Adrenal gland (tissue), 5 donors: Measurements from ENCODE around the gene RNF220.

ENCODE experiments used
- POLR2A ChIP-seq, 2 donors: fragments of 450-650 bp; IDR thresholded peaks; one replicate each; pipeline ENCODE4 v1.6.1; 2017; ENCODE audit warnings: antibody characterized with exemption in 2 of 2, mild to moderate bottlenecking in 2 of 2, moderate library complexity in 1 of 2
- TF ChIP-seq, protein P1 (sequence below), 6 experiments: fragments of 450-650 bp in 4 of 6; fragments of 200-600 bp in 2 of 6; sonication (generic) in 1 of 6; IDR thresholded peaks; 1 replicate in 5 of 6; 2 replicates in 1 of 6; pipeline versions ENCODE4 v1.5.1 to v1.8.0; 2016 to 2021; ENCODE audit warnings: antibody characterized with exemption in 6 of 6, mild to moderate bottlenecking in 2 of 6, moderate library complexity in 1 of 6
- donor health status: DM: no; HTN: no; CAD: no.

DNA sequence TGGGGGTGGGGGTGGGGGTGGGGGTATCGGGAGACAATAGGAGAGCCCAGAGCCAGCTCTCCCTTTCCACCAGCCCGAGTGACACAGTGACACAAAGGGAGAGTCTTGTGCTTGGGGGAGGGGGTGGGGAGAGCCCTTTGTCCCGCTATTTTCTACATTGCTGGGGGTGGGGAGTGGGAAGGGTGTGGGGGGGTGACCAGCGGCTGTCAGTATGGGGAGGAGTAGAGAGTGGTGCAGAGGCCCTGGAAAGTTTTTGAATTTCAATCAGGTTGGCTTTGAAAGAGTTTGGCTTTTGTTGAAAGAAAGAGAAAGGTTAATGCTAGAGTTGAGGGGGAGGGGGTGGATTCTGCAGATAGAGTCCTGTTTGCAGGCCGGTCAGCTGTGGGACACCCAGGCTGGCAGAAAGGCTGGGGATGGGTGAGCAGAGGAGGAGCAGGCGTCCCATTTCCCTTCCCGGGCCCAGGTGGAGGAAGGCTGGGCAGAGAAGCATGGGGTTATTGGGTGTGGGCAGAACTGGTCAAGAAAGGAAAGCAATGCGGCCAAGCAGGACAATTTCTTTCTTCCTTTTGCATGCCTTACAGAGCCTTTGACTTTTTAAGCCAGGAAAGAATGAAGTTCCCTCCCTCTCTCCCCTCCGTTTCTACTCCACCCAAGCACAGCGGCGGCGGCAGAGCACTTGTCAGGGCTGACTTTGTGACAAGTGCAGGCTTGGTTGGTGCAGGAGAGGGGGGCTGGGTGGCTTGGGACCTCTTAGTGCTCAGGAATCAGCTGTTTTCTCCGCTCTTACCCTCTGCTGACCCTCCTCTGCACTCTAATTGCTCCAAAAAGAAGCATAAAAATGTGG lies 96.2 kb downstream of the RNF220 start:
- TF ChIP-seq, protein P1, sequence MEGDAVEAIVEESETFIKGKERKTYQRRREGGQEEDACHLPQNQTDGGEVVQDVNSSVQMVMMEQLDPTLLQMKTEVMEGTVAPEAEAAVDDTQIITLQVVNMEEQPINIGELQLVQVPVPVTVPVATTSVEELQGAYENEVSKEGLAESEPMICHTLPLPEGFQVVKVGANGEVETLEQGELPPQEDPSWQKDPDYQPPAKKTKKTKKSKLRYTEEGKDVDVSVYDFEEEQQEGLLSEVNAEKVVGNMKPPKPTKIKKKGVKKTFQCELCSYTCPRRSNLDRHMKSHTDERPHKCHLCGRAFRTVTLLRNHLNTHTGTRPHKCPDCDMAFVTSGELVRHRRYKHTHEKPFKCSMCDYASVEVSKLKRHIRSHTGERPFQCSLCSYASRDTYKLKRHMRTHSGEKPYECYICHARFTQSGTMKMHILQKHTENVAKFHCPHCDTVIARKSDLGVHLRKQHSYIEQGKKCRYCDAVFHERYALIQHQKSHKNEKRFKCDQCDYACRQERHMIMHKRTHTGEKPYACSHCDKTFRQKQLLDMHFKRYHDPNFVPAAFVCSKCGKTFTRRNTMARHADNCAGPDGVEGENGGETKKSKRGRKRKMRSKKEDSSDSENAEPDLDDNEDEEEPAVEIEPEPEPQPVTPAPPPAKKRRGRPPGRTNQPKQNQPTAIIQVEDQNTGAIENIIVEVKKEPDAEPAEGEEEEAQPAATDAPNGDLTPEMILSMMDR (IDR thresholded peaks at IDR 0.05), result no peak
- TF ChIP-seq POLR2A (IDR thresholded peaks at IDR 0.05), result no peak
